Adrenal gland (tissue), 12 donors: ENCODE data around the gene GTF2IRD1. TPM values are rescaled to one million over a fixed set of nuclear protein-coding genes. Genes with fewer than 3 reads are reported as not detected.

Experiments used
- DNase-seq, 7 donors: peaks; one replicate each; pipeline ENCODE4 v3.0.0-alpha.2; 2019 to 2020
- H3K27ac ChIP-seq, 5 donors: fragments of 200-600 bp; sonication (generic) in 4 of 5; 1 replicate in 3 of 5; 2 replicates in 2 of 5; pipeline versions ENCODE4 v1.5.1 to v1.8.0; 2016 to 2020; ENCODE audit warnings: mild to moderate bottlenecking in 1 of 5
- H3K27me3 ChIP-seq: fragments of 200-600 bp; 2 replicates; pipeline ENCODE4 v1.8.0; 2021
- H3K36me3 ChIP-seq, 2 donors: fragments of 200-600 bp; replicated peaks in 1 of 2; 1 replicate in 1 of 2; 2 replicates in 1 of 2; pipeline versions ENCODE4 v1.5.1 to v1.8.0; 2018 to 2022
- H3K4me1 ChIP-seq, 2 donors: fragments of 200-600 bp; replicated peaks in 1 of 2; 1 replicate in 1 of 2; 2 replicates in 1 of 2; pipeline versions ENCODE4 v1.5.1 to v1.8.0; 2018 to 2021
- H3K4me3 ChIP-seq, 4 donors: fragments of 200-600 bp; sonication (generic) in 3 of 4; one replicate each; pipeline ENCODE4 v1.5.1; 2016 to 2018
- H3K9me3 ChIP-seq, 3 donors: fragments of 200-600 bp; sonication (generic) in 1 of 3; replicated peaks in 1 of 3; 1 replicate in 2 of 3; 2 replicates in 1 of 3; pipeline versions ENCODE4 v1.5.1 to v1.8.0; 2016 to 2021
- POLR2A ChIP-seq, 2 donors: fragments of 450-650 bp; IDR thresholded peaks; one replicate each; pipeline ENCODE4 v1.6.1; 2017; ENCODE audit warnings: antibody characterized with exemption in 2 of 2, mild to moderate bottlenecking in 2 of 2, moderate library complexity in 1 of 2
- WGBS, 4 donors: extraction: QIAGEN DNeasy Blood & Tissue Kit in 2 of 4; methylation state at CpG; one replicate each; pipeline versions ENCODE4 v1.1.5 to v1.1.7; 2013 to 2017; 5-methylcytosine and 5-hydroxymethylcytosine counted together
- intact Hi-C, 2 donors: fragments of 100-400 bp; cut with DNase I; formaldehyde crosslinking; loops; one replicate each; pipeline versions ENCODE4 v1.14.1 to v1.15.0; 2022 to 2023
- polyA plus RNA-seq, 3 donors: library from polyadenylated mRNA; stranded (reverse); fragments of 200-250 nt in 2 of 3; fragments of 350-450 nt in 1 of 3; fragmentation: Illumina TruSeq in 1 of 3; extraction: RNeasy Lipid Tissue Mini Kit (QIAGEN cat#74804) in 1 of 3; gene quantifications; one replicate each; pipeline ENCODE4 v1.2.3, GENCODE V29; 2013 to 2014
- total RNA-seq, 9 donors: library from RNA; depleted of rRNA in 4 of 9; stranded (reverse); fragments of >200 nt in 4 of 9; fragments of 120-200 nt in 1 of 9; fragmentation: NEBNext Ultra II Directional in 1 of 9; extraction: Animal tissue kit (Norgen Biotek cat#: 25700) in 1 of 9; gene quantifications; one replicate each; pipeline versions ENCODE4 v1.1.0 to v1.2.4, GENCODE V29; 2013 to 2023
- TF ChIP-seq, protein P1 (sequence below), 6 experiments: fragments of 450-650 bp in 4 of 6; fragments of 200-600 bp in 2 of 6; sonication (generic) in 1 of 6; IDR thresholded peaks; 1 replicate in 5 of 6; 2 replicates in 1 of 6; pipeline versions ENCODE4 v1.5.1 to v1.8.0; 2016 to 2021; ENCODE audit warnings: antibody characterized with exemption in 6 of 6, mild to moderate bottlenecking in 2 of 6, moderate library complexity in 1 of 6
- donor health status: healthy with polysubstance abuse.
- donor health status: Bipolar disorder and iron deficiency.
- donor health status: DM: yes; HTN: yes; CAD: no.
- donor health status: DM: no; HTN: no; CAD: no.
- donor health status: DM: no; HTN: no; CAD: no.
- donor health status: DM: yes; HTN: yes; CAD: no.

GTF2IRD1 gene
- total and polyA plus RNA-seq, 12 donors, result 7.4 to 41.3 (median 25.2) TPM

DNA sequence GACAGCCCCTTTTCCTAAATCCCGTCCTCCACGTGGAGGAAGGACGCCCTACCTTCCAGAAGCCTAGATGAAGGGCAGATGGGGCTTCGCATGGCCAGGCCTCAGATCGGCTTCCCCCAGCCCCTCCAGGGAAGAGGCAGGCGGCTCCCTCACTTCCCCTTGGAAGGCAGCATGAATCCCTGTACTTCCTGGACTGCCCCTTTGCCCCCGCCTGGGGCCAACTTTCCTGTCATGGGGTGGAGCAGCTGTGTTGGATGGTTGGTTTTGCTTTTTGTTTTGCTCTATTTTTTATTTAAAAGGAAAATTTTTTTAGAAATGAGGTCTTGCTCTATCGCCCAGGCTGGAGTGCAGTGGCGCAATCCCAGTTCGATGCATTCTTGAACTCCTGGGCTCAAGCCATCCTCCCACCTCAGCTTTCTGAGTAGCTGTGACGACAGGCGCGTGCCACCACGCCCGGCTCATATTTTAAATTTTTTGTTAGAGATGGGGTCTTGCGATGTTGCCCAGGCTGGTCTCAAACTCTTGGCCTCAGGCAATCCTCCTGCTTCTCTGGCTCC is 27.2 kb downstream of the GTF2IRD1 start:
- Histone ChIP-seq H3K9me3 (no peaks in the 10 kb centered on the region), H3K4me3 (peak overlapping the region in 2 of 4 donors; percentile 23 to 44), H3K36me3 (no peaks in the 10 kb centered on the region), H3K27me3 (no peaks in the 10 kb centered on the region), H3K27ac (peak overlapping the region; percentile 69 to 98 (median 97)), H3K4me1 (peaks cover 58 to 60% of the 10 kb centered on the region in 2 donors)
- TF ChIP-seq, protein P1, sequence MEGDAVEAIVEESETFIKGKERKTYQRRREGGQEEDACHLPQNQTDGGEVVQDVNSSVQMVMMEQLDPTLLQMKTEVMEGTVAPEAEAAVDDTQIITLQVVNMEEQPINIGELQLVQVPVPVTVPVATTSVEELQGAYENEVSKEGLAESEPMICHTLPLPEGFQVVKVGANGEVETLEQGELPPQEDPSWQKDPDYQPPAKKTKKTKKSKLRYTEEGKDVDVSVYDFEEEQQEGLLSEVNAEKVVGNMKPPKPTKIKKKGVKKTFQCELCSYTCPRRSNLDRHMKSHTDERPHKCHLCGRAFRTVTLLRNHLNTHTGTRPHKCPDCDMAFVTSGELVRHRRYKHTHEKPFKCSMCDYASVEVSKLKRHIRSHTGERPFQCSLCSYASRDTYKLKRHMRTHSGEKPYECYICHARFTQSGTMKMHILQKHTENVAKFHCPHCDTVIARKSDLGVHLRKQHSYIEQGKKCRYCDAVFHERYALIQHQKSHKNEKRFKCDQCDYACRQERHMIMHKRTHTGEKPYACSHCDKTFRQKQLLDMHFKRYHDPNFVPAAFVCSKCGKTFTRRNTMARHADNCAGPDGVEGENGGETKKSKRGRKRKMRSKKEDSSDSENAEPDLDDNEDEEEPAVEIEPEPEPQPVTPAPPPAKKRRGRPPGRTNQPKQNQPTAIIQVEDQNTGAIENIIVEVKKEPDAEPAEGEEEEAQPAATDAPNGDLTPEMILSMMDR (IDR thresholded peaks at IDR 0.05), result no peak
- no peak for TF ChIP-seq POLR2A (IDR thresholded peaks at IDR 0.05)
- intact Hi-C loops, result no loop called here
- 19 to 39% (median 29%) methylated on average over 10 to 16 of the region's 16 CpGs for WGBS, 4 donors
- DNase-seq, result peak; percentile 57 to 87 (median 70)

DNA sequence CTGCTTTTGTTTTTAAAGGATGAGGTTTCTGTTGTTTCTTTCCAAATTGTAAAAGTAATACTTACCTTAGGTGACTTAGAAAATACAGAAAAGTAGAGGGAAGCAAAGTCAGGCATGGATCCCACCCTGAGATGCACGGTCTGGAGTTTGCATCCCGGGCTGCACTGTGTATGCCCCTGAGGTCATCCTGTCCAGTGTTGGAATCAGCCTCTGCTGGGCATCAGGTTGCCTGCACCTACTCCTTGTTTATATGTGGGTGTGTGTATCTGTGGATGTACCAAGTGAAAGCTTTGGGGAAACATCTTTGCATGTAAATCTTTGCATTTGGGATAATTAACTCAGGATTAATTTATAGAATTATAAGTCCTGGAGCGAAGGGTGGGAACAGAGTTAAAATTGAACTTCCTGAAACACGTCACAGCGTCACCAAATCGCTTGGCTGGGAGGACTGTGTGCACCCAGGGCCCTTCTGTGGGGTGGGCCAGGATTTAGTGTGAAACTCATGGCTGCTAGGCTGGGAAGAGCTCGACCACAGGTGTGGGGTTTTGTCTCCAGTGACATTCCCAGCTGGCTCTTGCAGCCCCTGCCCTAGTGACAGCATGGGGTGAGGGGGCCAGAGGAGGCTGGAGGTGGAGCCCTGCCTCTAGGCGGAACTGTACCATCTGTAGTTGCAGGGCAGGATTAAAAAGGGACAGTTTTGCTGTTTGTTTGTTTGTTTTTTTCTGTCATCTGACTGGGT is 27.9 kb downstream of the GTF2IRD1 start:
- no peak for TF ChIP-seq POLR2A (IDR thresholded peaks at IDR 0.05)
- TF ChIP-seq, protein P1 (IDR thresholded peaks at IDR 0.05), result peak in 1 of 6 experiments; percentile 25
- Histone ChIP-seq H3K4me1 (peaks cover 58 to 60% of the 10 kb centered on the region in 2 donors), H3K27me3 (no peaks in the 10 kb centered on the region), H3K36me3 (no peaks in the 10 kb centered on the region), H3K4me3 (peak overlapping the region in 1 of 4 donors; percentile 44), H3K9me3 (no peaks in the 10 kb centered on the region), H3K27ac (peak overlapping the region; percentile 69 to 98 (median 97))
- peak in 1 of 7 donors; percentile 31 for DNase-seq
- intact Hi-C loops, result no loop called here
- 76 to 86% (median 81%) methylated on average over 8 of the region's 8 CpGs for WGBS, 4 donors

- Histone ChIP-seq H3K9me3 (no peaks in the 10 kb centered on the region), H3K27ac (peak overlapping the region in 4 of 5 donors; percentile 8 to 97 (median 86)), H3K36me3 (no peaks in the 10 kb centered on the region), H3K4me3 (no peak overlapping the region), H3K27me3 (no peaks in the 10 kb centered on the region), H3K4me1 (peaks cover 58 to 60% of the 10 kb centered on the region in 2 donors)
- intact Hi-C loops, result no loop called here
- no peak for DNase-seq
- TF ChIP-seq POLR2A (IDR thresholded peaks at IDR 0.05), result no peak
- TF ChIP-seq, protein P1 (IDR thresholded peaks at IDR 0.05), result no peak
- 83 to 96% (median 89%) methylated on average over 4 of the region's 4 CpGs for WGBS, 4 donors
Observed at GRCh38 chr7:74482197-74482467, 28.4 kb downstream of the GTF2IRD1 start.

- TF ChIP-seq, protein P1 (IDR thresholded peaks at IDR 0.05), result no peak
- peak in 1 of 2 donors; percentile 18 for TF ChIP-seq POLR2A (IDR thresholded peaks at IDR 0.05)
- intact Hi-C loops, result no loop called here
- Histone ChIP-seq H3K27me3 (no peaks in the 10 kb centered on the region), H3K9me3 (no peaks in the 10 kb centered on the region), H3K4me3 (no peak overlapping the region), H3K36me3 (no peaks in the 10 kb centered on the region), H3K4me1 (peaks cover 54% of the 10 kb centered on the region in 2 donors), H3K27ac (peak overlapping the region in 4 of 5 donors; percentile 8 to 97 (median 71))
- WGBS, 4 donors, result 72 to 80% (median 74%) methylated on average over 16 of the region's 16 CpGs
- DNase-seq, result peak in 4 of 7 donors; percentile 50 to 79 (median 68)
Observed at GRCh38 chr7:74482629-74483401, 29.1 kb downstream of the GTF2IRD1 start.
